ENCODE data around the gene SCYGR5.

Gene SCYGR5

GRCh38 chr2:227630322-227630721 is 36.3 kb upstream of the SCYGR5 start:
- TF ChIP-seq TEAD4 (IDR thresholded peaks at IDR 0.05) (no peak), ZBTB7A (IDR thresholded peaks at IDR 0.05; ENCODE audit: low read depth) (no peak), REST (IDR thresholded peaks at IDR 0.05; ENCODE audit: low read depth) (no peak), EGR1 (IDR thresholded peaks at IDR 0.05) (no peak), CEBPB (IDR thresholded peaks at IDR 0.05) (no peak), FOXM1 (IDR thresholded peaks at IDR 0.05; ENCODE audit: borderline replicate concordance, low read depth) (no peak), TCF12 (IDR thresholded peaks at IDR 0.05; ENCODE audit: low read depth) (no peak), NFIC (IDR thresholded peaks at IDR 0.05) (no peak), CREB1 (IDR thresholded peaks at IDR 0.05; ENCODE audit: low read depth) (no peak)

- TF ChIP-seq TCF12 (IDR thresholded peaks at IDR 0.05; ENCODE audit: low read depth) (no peak), TAF1 (IDR thresholded peaks at IDR 0.05; ENCODE audit: low read depth) (no peak), ZBTB7A (IDR thresholded peaks at IDR 0.05; ENCODE audit: low read depth) (no peak), CREB1 (IDR thresholded peaks at IDR 0.05; ENCODE audit: low read depth) (no peak), FOXM1 (IDR thresholded peaks at IDR 0.05; ENCODE audit: borderline replicate concordance, low read depth) (no peak), CEBPB (IDR thresholded peaks at IDR 0.05) (no peak), TEAD4 (IDR thresholded peaks at IDR 0.05) (no peak), MAX (IDR thresholded peaks at IDR 0.05) (no peak), EP300 (IDR thresholded peaks at IDR 0.05; ENCODE audit: borderline replicate concordance) (no peak), RAD21 (IDR thresholded peaks at IDR 0.05; ENCODE audit: low read depth) (no peak), USF1 (IDR thresholded peaks at IDR 0.05) (no peak), NFIC (IDR thresholded peaks at IDR 0.05) (no peak), YY1 (IDR thresholded peaks at IDR 0.05; ENCODE audit: low read depth) (no peak), EGR1 (IDR thresholded peaks at IDR 0.05) (no peak), REST (IDR thresholded peaks at IDR 0.05; ENCODE audit: low read depth) (no peak)
Measured at GRCh38 chr2:227632827-227633226, 33.8 kb upstream of the SCYGR5 start.

GRCh38 chr2:227634201-227634600 is 32.4 kb upstream of the SCYGR5 start:
- TF ChIP-seq MAX (IDR thresholded peaks at IDR 0.05), result no peak
- TF ChIP-seq REST (IDR thresholded peaks at IDR 0.05; ENCODE audit: low read depth), result no peak
- TF ChIP-seq CEBPB (IDR thresholded peaks at IDR 0.05), result no peak
- no peak for TF ChIP-seq ZBTB7A (IDR thresholded peaks at IDR 0.05; ENCODE audit: low read depth)
- TF ChIP-seq EGR1 (IDR thresholded peaks at IDR 0.05), result no peak
- no peak for TF ChIP-seq TAF1 (IDR thresholded peaks at IDR 0.05; ENCODE audit: low read depth)
- no peak for TF ChIP-seq FOXM1 (IDR thresholded peaks at IDR 0.05; ENCODE audit: borderline replicate concordance, low read depth)
- TF ChIP-seq NFIC (IDR thresholded peaks at IDR 0.05), result no peak
- TF ChIP-seq RAD21 (IDR thresholded peaks at IDR 0.05; ENCODE audit: low read depth), result no peak
- no peak for TF ChIP-seq TEAD4 (IDR thresholded peaks at IDR 0.05)
- no peak for TF ChIP-seq EP300 (IDR thresholded peaks at IDR 0.05; ENCODE audit: borderline replicate concordance)
- no peak for TF ChIP-seq YY1 (IDR thresholded peaks at IDR 0.05; ENCODE audit: low read depth)

GRCh38 chr2:227642656-227643055 is 23.9 kb upstream of the SCYGR5 start:
- TF ChIP-seq MAX (IDR thresholded peaks at IDR 0.05), result no peak
- TF ChIP-seq YY1 (IDR thresholded peaks at IDR 0.05; ENCODE audit: low read depth), result no peak
- no peak for TF ChIP-seq TEAD4 (IDR thresholded peaks at IDR 0.05)
- no peak for TF ChIP-seq TCF12 (IDR thresholded peaks at IDR 0.05; ENCODE audit: low read depth)
- no peak for TF ChIP-seq USF1 (IDR thresholded peaks at IDR 0.05)
- TF ChIP-seq TAF1 (IDR thresholded peaks at IDR 0.05; ENCODE audit: low read depth), result no peak
- TF ChIP-seq CREB1 (IDR thresholded peaks at IDR 0.05; ENCODE audit: low read depth), result no peak
- TF ChIP-seq NFIC (IDR thresholded peaks at IDR 0.05), result no peak
- TF ChIP-seq ZBTB7A (IDR thresholded peaks at IDR 0.05; ENCODE audit: low read depth), result no peak
- no peak for TF ChIP-seq FOXM1 (IDR thresholded peaks at IDR 0.05; ENCODE audit: borderline replicate concordance, low read depth)
- TF ChIP-seq CEBPB (IDR thresholded peaks at IDR 0.05), result no peak
- TF ChIP-seq EGR1 (IDR thresholded peaks at IDR 0.05), result no peak
- TF ChIP-seq RAD21 (IDR thresholded peaks at IDR 0.05; ENCODE audit: low read depth), result no peak
- TF ChIP-seq EP300 (IDR thresholded peaks at IDR 0.05; ENCODE audit: borderline replicate concordance), result no peak
- TF ChIP-seq REST (IDR thresholded peaks at IDR 0.05; ENCODE audit: low read depth), result no peak
